Loucy (cell line): Measurements from ENCODE around the gene KLF15.

Experiments
- H2AFZ ChIP-seq: fragments of 200-600 bp; sonication (generic); 2 replicates; pipeline ENCODE4 v1.6.0; 2016; ENCODE audit warnings: antibody characterized with exemption, mild to moderate bottlenecking, low read length, moderate library complexity
- H3F3A ChIP-seq: fragments of 200-600 bp; 2 replicates; pipeline ENCODE4 v1.6.0; 2016; ENCODE audit warnings: antibody characterized with exemption, low read depth, mild to moderate bottlenecking
- H3K27me3 ChIP-seq: fragments of 200-600 bp; sonication (generic); 2 replicates; pipeline ENCODE4 v1.6.1; 2014; ENCODE audit warnings: low read length, mild to moderate bottlenecking; ENCODE audit not compliant: insufficient read depth, poor library complexity, severe bottlenecking
- H3K36me3 ChIP-seq: fragments of 200-600 bp; sonication (generic); 2 replicates; pipeline ENCODE4 v1.6.1; 2016; ENCODE audit warnings: low read length; ENCODE audit not compliant: insufficient read depth
- H3K4me1 ChIP-seq: fragments of 200-600 bp; sonication (generic); 2 replicates; pipeline ENCODE4 v1.5.1; 2014; ENCODE audit warnings: low read length, mild to moderate bottlenecking; ENCODE audit not compliant: insufficient read depth, poor library complexity, severe bottlenecking
- H3K4me2 ChIP-seq: fragments of 200-600 bp; sonication (generic); 2 replicates; pipeline ENCODE4 v1.6.0; 2014; ENCODE audit warnings: antibody characterized with exemption, low read length, low read depth, mild to moderate bottlenecking; ENCODE audit not compliant: poor library complexity, severe bottlenecking
- H3K4me3 ChIP-seq: fragments of 200-600 bp; sonication (generic); 2 replicates; pipeline ENCODE4 v1.5.1; 2014; ENCODE audit warnings: low read length, mild to moderate bottlenecking, mixed read lengths; ENCODE audit not compliant: poor library complexity, severe bottlenecking
- H3K79me2 ChIP-seq: fragments of 200-600 bp; sonication (generic); 2 replicates; pipeline ENCODE4 v1.6.1; 2014; ENCODE audit warnings: low read length; ENCODE audit not compliant: insufficient read depth
- H3K9ac ChIP-seq: fragments of 200-600 bp; sonication (generic); 2 replicates; pipeline ENCODE4 v1.6.0; 2014; ENCODE audit warnings: mild to moderate bottlenecking, low read depth, low read length, moderate library complexity; ENCODE audit not compliant: poor library complexity, severe bottlenecking
- H3K9me2 ChIP-seq: fragments of 200-600 bp; sonication (generic); replicated peaks from 2 replicates; pipeline ENCODE4 v1.6.1; 2016; ENCODE audit warnings: low read depth, low read length, mixed read lengths
- H3K9me3 ChIP-seq: fragments of 200-600 bp; sonication (generic); 2 replicates; pipeline ENCODE4 v1.6.1; 2014; ENCODE audit warnings: mild to moderate bottlenecking, antibody characterized with exemption, low read length, low read depth; ENCODE audit not compliant: insufficient read depth
- H4K20me1 ChIP-seq: fragments of 200-600 bp; sonication (generic); 2 replicates; pipeline ENCODE4 v1.6.0; 2014; ENCODE audit warnings: antibody characterized with exemption, low read length, mild to moderate bottlenecking; ENCODE audit not compliant: insufficient read depth, poor library complexity, severe bottlenecking
- CTCF ChIP-seq: fragments of 200-600 bp; sonication (generic); conservative IDR thresholded peaks from 2 replicates; pipeline ENCODE4 v1.5.1; 2014; ENCODE audit warnings: mild to moderate bottlenecking, antibody characterized with exemption, low read length
- EZH2phosphoT487 ChIP-seq: fragments of 200-600 bp; IDR thresholded peaks from 2 replicates; pipeline ENCODE4 v1.6.1; 2018; ENCODE audit warnings: antibody characterized with exemption, mild to moderate bottlenecking, moderate library complexity, borderline replicate concordance

KLF15 gene

DNA sequence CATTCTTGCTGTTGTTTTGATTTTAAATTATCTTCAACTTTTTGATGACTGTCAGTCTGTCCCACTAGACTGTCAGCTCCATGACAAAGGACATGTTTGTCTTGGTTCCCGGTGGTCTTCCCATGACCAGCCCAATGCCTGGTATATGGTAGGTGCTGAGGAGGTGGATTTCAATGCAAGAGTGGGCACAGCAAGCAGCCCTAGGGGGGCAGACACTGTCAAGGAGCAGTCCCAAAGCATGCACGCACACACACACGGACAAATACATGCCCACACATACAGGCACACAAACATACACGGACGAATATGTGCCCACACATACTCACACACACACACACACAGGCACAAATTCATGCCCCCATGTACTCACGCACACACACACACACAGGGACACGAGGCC lies 12.0 kb downstream of the KLF15 start:
- H3K36me3 ChIP-seq: no peaks in the 10 kb centered on the region
- no peak overlapping the region for H3K4me2 ChIP-seq
- no peak overlapping the region for H3K9ac ChIP-seq
- H3K9me3 ChIP-seq: no peaks in the 10 kb centered on the region
- H3K9me2 ChIP-seq: no peaks in the 10 kb centered on the region
- H3K79me2 ChIP-seq: no peaks in the 10 kb centered on the region
- no peak overlapping the region for H3K4me3 ChIP-seq
- peaks cover 9% of the 10 kb centered on the region for H3K4me1 ChIP-seq
- H4K20me1 ChIP-seq: no peaks in the 10 kb centered on the region
- TF ChIP-seq CTCF: no peak
- TF ChIP-seq EZH2phosphoT487: no peak
- H3K27me3 ChIP-seq: no peaks in the 10 kb centered on the region
- no peak overlapping the region for H2AFZ ChIP-seq
- H3F3A ChIP-seq: no peaks in the 10 kb centered on the region

- Histone ChIP-seq H3K4me1 (peaks cover 2% of the 10 kb centered on the region), H4K20me1 (no peaks in the 10 kb centered on the region), H3K9ac (no peak overlapping the region), H3F3A (no peaks in the 10 kb centered on the region), H3K36me3 (no peaks in the 10 kb centered on the region), H2AFZ (no peak overlapping the region), H3K9me2 (no peaks in the 10 kb centered on the region), H3K4me3 (no peak overlapping the region), H3K4me2 (no peak overlapping the region), H3K9me3 (no peaks in the 10 kb centered on the region), H3K79me2 (no peaks in the 10 kb centered on the region), H3K27me3 (no peaks in the 10 kb centered on the region)
- TF ChIP-seq EZH2phosphoT487 (no peak), CTCF (no peak)
Observed at GRCh38 chr3:126344380-126345041, 12.7 kb downstream of the KLF15 start.

DNA sequence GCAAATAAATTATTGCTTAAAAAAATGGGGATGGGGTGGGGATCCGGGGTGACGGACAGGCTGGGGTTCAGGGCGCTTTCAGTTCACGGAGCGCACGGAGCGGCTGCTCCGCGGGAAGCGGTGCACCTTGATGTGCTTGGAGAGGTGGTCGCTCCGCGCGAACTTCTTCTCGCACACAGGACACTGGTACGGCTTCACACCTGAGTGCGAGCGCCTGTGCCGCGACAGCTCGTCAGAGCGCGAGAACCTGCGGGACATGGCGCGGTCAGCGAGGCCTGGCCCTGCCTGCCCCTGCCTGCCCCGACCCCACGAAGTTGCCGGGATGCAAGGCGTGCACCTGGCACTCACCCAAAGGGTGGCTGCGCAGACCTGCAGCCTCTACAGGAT lies 13.6 kb downstream of the KLF15 start:
- no peaks in the 10 kb centered on the region for H3K9me3 ChIP-seq
- H3K27me3 ChIP-seq: no peaks in the 10 kb centered on the region
- H3K4me1 ChIP-seq: no peaks in the 10 kb centered on the region
- H3K9me2 ChIP-seq: no peaks in the 10 kb centered on the region
- no peak overlapping the region for H2AFZ ChIP-seq
- H3K36me3 ChIP-seq: no peaks in the 10 kb centered on the region
- TF ChIP-seq EZH2phosphoT487 (no peak), CTCF (no peak)
- H3F3A ChIP-seq: no peaks in the 10 kb centered on the region
- no peak overlapping the region for H3K4me2 ChIP-seq
- no peak overlapping the region for H3K4me3 ChIP-seq
- no peak overlapping the region for H3K9ac ChIP-seq
- no peaks in the 10 kb centered on the region for H3K79me2 ChIP-seq
- no peaks in the 10 kb centered on the region for H4K20me1 ChIP-seq
